Measurements from ENCODE around the gene ETV1.
"Not testable (repeated sequence)": the region's sequence is repeated elsewhere in the genome, so short reads cannot be mapped to it uniquely, and the experiment has no call there.

Gene ETV1

GRCh38 chr7:13920053-13920697, 69.3 kb downstream of the ETV1 start:
- DNase-seq: no peak

DNA sequence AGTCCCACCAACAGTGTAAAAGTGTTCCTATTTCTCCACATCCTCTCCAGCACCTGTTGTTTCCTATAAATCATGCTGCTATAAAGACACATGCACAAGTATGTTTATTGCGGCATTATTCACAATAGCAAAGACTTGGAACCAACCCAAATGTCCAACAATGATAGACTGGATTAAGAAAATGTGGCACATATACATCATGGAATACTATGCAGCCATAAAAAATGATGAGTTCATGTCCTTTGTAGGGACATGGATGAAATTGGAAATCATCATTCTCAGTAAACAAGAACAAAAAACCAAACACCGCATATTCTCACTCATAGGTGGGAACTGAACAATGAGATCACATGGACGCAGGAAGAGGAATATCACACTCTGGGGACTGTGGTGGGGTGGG, 71.1 kb downstream of the ETV1 start:
- not testable (repeated sequence) for DNase-seq

GRCh38 chr7:13917103-13917502, 72.4 kb downstream of the ETV1 start:
- DNase-seq: not testable (repeated sequence)

- DNase-seq: no peak
Measured at GRCh38 chr7:13915891-13916290, 73.6 kb downstream of the ETV1 start.

DNA sequence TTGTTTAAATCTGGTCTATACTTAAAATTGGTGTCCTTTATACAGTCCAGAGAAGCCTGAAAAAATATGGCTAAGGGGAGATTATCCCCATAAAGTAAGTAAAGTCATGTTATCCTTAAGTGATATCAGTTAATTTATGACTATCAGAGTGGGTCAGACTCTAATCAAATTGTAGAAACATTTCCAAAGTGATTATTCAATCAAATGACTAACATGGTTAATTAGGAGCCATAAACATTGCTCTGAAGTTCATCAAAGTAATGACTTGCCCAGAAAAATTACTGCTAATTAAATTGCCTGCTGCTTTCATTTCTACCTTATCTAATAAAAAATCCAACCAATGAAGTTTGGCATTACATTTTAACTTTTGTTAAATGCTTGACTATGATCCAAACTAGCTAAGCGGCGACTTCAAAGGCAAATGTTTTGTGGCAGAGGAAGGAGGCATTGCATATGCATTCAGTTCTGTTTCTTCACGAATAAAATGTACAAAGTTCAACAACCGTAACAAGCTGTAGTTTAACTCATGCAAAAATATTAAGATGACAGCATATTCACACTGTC, 76.7 kb downstream of the ETV1 start:
- no peak for DNase-seq

DNA sequence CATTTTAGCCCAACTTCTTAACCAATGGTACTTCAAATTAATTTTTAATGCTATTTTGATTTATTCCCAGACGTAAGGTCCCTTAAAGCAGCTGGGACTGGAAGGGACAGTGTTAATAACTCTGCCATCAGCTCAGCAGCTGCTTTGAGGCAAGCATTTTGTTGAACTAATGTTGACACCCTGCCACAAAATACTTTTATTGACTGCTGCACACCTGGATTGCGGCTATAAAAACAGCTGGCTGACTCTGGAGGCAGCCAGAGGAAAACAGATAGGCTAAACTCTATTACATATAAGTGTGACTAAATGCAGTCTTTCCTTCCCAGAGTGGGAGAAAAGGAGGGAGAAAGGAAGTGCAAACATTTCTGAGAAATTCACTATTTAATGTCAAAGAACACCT, 77.6 kb downstream of the ETV1 start:
- no peak for DNase-seq

DNA sequence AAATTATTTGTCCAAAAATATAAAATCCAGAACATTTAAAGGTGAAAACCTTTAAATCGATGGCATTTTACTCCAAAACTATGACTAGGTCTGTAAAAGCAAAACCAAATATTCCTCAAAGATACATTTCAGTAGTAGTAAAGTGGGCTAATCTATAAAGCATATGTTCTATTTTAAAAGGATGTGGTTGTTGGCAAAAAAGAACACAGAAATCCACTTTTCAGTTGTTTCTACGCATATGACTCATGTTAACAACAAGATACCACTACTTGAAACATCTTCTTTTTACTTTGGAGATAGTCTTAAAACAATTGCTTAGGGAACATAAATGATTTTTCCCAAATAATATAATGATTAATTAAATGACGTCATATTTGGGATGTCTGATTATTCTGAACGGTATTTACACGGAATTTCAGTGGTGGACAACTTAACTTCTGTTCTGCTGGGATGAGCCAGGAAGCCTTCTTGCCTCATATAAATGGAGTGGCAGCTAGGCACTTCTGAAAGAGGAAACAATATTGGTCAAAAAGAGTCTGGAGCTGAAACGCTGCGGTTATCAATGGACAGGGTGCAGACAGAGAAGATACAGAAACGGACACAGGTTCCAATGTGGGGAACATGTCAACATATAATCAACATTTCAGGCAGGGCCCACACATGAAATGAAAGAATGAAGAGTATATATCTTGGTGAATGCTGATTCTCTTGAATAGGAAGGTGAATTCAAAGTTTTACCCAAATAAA, 78.5 kb downstream of the ETV1 start:
- DNase-seq: no peak

- DNase-seq: no peak
Measured at GRCh38 chr7:13908667-13909397, 80.6 kb downstream of the ETV1 start.

- no peak for DNase-seq
Measured at GRCh38 chr7:13907831-13908230, 81.6 kb downstream of the ETV1 start.

DNA sequence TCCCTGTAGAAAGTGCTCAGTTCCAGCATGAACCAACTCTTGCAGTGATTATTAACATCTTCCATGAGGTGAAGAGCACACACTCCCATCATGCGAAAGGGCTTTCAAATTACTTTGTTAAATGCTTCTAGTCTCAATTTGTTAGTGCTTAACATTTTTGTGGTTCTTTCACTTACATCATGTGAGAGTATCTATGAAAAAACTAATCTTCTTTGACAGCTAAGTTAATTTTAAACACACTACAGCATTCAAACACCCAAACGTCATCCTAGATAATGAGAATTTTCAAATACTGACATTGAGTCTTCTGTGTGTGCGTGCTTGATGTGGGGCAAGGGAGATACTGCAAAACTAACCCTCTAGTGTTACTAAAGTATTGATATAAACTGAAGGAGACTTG, 84.8 kb downstream of the ETV1 start:
- no peak for DNase-seq

DNA sequence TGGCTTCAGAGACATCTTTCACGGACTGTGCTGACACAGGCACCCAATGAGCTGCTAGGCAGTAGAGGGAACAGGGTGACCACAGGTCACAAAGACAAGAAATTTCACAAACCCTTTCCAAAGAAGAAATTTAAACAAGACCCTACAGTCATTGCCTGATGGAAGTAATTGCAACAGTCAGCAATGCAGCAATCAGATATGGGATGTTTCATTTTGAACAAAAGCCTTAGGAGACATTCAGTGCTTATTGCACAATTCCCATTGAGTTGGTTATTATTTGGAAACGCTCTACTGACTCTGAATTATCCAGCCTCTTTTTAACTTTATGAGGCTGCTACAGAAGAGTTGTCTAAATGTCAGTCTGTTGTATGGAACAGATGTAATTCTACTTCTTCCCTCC, 85.5 kb downstream of the ETV1 start:
- no peak for DNase-seq

DNA sequence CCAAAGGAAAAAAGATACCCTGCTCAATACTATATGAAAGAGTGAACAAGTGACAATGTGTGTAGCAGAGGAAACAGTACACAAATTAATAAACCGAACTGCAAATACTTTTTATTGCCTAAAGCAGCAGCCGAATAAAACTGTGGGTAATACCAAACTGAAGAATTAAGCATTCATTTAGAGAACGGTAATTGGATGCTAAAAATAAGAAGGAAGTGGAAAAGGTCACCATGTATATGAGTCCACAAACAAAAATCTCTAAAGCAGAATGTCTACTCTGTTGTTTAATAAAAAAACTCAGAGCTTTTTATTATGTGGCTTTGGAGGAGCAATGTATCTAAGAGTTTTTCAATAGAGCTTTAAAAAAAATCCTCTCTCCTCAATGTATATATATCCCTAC, 87.9 kb downstream of the ETV1 start:
- DNase-seq: no peak

DNA sequence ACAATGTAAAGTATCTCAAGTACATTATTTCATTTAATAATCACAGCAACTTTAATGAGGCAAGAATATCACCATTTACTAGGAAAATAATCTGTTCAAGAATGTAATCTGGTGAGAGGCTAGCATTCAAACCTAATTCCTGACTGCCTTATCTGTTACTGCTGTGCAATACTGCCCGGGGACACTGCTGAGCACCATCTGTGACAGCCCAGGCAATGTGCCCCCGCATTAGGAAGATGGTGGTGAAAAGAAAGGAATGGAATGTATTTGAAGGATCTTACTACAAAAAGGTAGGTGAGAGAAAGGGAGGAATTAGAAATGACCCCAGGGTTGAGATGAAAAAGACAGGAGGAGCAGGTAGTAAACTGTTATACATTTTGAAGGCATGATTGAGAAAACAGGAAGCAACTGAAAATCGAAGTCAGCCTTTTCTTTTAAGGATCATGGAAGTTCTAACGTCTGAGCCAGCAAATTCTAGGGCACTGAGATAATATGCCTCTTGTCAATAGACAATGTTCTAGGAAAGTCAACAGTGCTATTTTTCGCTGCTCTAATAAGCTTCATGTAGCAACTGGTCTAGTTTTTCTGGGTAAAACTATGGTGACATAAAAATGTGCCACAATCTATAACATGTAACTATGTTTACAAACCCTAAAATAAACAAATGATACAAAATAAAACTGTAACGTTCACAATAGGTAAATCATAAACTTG, 90.4 kb downstream of the ETV1 start:
- no peak for DNase-seq

DNA sequence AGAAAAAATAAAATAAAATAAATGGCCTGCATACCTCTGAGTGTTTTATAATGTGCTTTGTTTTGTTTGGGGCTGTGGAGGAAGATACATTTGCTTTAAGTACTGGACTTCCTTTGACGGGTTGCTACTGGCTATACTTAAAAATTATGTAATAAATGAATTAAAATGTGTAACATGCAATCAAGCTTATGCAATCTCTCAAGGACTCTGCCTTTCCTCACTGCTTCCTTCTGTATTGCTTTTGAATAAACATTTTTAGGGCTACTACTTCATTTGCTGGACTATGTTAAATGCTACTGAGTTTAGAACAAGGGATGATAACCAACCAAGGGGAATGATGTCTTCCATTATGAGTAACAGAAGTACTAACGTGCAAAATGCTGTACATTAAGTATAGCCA, 91.6 kb downstream of the ETV1 start:
- no peak for DNase-seq

GRCh38 chr7:13894954-13895353, 94.5 kb downstream of the ETV1 start:
- DNase-seq: no peak

GRCh38 chr7:13894377-13894776, 95.1 kb downstream of the ETV1 start:
- DNase-seq: no peak

- DNase-seq: no peak
Measured at GRCh38 chr7:13890793-13891192, 98.7 kb downstream of the ETV1 start.

- DNase-seq: no peak
Measured at GRCh38 chr7:13886356-13886755, 103.1 kb downstream of the ETV1 start.

DNA sequence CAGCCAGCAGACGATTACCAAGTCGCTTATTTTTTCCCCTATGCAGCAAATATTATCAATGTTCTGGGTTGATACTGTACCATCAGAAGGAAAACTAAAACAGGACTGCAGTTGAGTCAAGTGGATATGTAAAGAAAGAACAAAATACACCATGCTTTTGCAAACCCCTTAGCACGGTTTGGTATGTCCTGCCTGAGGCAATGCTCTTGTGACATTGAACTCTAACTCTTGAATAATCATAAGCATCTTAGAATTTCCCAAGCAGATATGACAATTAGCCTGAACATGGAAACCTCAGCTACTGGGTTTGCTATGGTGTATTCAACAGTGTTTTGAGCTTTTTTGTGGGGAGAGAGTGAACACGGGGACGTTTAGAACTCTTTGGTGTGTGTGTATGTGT, 107.4 kb downstream of the ETV1 start:
- DNase-seq: no peak

DNA sequence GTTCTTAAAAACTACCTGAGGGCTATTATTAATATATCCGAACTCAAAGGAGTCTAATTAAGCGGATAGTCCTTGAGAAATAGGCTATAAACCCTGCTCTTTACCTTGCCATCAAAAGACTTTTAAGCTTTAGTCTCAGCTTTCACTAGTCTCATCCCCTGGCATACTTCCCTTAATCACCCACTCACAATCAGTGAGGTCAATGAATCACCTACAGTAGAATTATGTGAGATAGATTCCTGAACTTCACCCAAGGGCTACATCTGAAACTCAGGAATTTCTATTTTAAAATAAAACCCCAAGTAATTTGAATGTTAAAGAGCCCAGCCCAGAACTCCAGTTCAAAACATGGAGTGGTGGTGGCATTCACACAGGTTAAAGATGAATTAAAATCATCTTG, 108.7 kb downstream of the ETV1 start:
- DNase-seq: no peak

GRCh38 chr7:13879994-13880686, 109.3 kb downstream of the ETV1 start:
- no peak for DNase-seq

- DNase-seq: no peak
Measured at GRCh38 chr7:13879143-13879542, 110.3 kb downstream of the ETV1 start.

GRCh38 chr7:13878154-13878553, 111.3 kb downstream of the ETV1 start:
- DNase-seq: no peak
